CD14-positive monocyte (primary cell): ENCODE measurements around the gene C16orf74. TPM values are rescaled to one million over a fixed set of nuclear protein-coding genes. Genes with fewer than 3 reads are reported as not detected.

Experiments
- DNase-seq, 3 donors: peaks; one replicate each; pipeline ENCODE4 v3.0.0-alpha.2; 2011 to 2022
- H2AFZ ChIP-seq: 2 replicates; pipeline ENCODE4 v1.6.0; 2012; ENCODE audit warnings: mild to moderate bottlenecking, low read depth, low read length, inconsistent platforms; ENCODE audit not compliant: insufficient read depth, poor library complexity, severe bottlenecking
- H3K27ac ChIP-seq, 2 donors: 1 replicate in 1 of 2; 2 replicates in 1 of 2; pipeline ENCODE4 v1.5.1; 2012 to 2013; ENCODE audit warnings: low read length in 2 of 2, control low read depth in 1 of 2, inconsistent platforms in 1 of 2, low read depth in 1 of 2, mild to moderate bottlenecking in 1 of 2
- H3K27me3 ChIP-seq, 2 donors: one replicate each; pipeline versions ENCODE4 v1.6.0 to v1.6.1; 2011 to 2013; ENCODE audit warnings: low read length in 2 of 2; ENCODE audit not compliant: control insufficient read depth in 2 of 2, insufficient read depth in 2 of 2
- H3K36me3 ChIP-seq, 2 donors: replicated peaks in 1 of 2; 1 replicate in 1 of 2; 2 replicates in 1 of 2; pipeline versions ENCODE4 v1.5.1 to v1.6.1; 2012 to 2013; ENCODE audit warnings: low read length in 2 of 2, control low read depth in 1 of 2, inconsistent platforms in 1 of 2, mild to moderate bottlenecking in 1 of 2; ENCODE audit not compliant: insufficient read depth in 2 of 2, control insufficient read depth in 1 of 2
- H3K4me1 ChIP-seq, 2 donors: 1 replicate in 1 of 2; 2 replicates in 1 of 2; pipeline versions ENCODE4 v1.5.1 to v1.6.1; 2012 to 2013; ENCODE audit warnings: low read length in 2 of 2, control low read depth in 1 of 2, inconsistent platforms in 1 of 2, mild to moderate bottlenecking in 1 of 2, moderate library complexity in 1 of 2; ENCODE audit not compliant: insufficient read depth in 2 of 2, control insufficient read depth in 1 of 2
- H3K4me2 ChIP-seq: replicated peaks from 2 replicates; pipeline ENCODE3; 2012; ENCODE audit warnings: low read length, moderate library complexity, mild to moderate bottlenecking; ENCODE audit not compliant: poor library complexity, severe bottlenecking; ENCODE audit errors: extremely low read depth
- H3K4me3 ChIP-seq, 3 experiments: fragments of 200-600 bp in 1 of 3; sonication (generic) in 1 of 3; replicated peaks in 1 of 3; 1 replicate in 2 of 3; 2 replicates in 1 of 3; pipeline ENCODE4 v1.5.1; 2011 to 2013; ENCODE audit warnings: low read length in 3 of 3, mild to moderate bottlenecking in 3 of 3, control low read depth in 2 of 3, low read depth in 2 of 3, inconsistent platforms in 1 of 3, moderate library complexity in 1 of 3
- H3K79me2 ChIP-seq: 2 replicates; pipeline ENCODE4 v1.6.0; 2012; ENCODE audit warnings: mild to moderate bottlenecking, control low read depth, inconsistent platforms, low read length, moderate library complexity; ENCODE audit not compliant: insufficient read depth
- H3K9ac ChIP-seq: 2 replicates; pipeline ENCODE4 v1.6.0; 2017; ENCODE audit warnings: low read length, mild to moderate bottlenecking; ENCODE audit not compliant: insufficient read depth, poor library complexity, severe bottlenecking
- H3K9me3 ChIP-seq, 2 donors: replicated peaks in 1 of 2; 1 replicate in 1 of 2; 2 replicates in 1 of 2; pipeline versions ENCODE4 v1.5.1 to v1.6.1; 2012 to 2013; ENCODE audit warnings: low read length in 2 of 2, control low read depth in 1 of 2; ENCODE audit not compliant: control insufficient read depth in 1 of 2, insufficient read depth in 1 of 2
- H4K20me1 ChIP-seq: 2 replicates; pipeline ENCODE4 v1.6.0; 2012; ENCODE audit warnings: mild to moderate bottlenecking, low read length, control low read depth, moderate library complexity; ENCODE audit not compliant: insufficient read depth
- H3K27ac Mint-ChIP-seq, 7 donors: one replicate each; pipeline ENCODE4 v1.8.0; 2020; ENCODE audit warnings: mild to moderate bottlenecking in 7 of 7, mixed read lengths in 7 of 7, moderate library complexity in 6 of 7, inconsistent platforms in 2 of 7
- H3K27me3 Mint-ChIP-seq, 3 donors: one replicate each; pipeline ENCODE4 v1.8.0; 2021 to 2022; ENCODE audit warnings: low read depth in 3 of 3, mild to moderate bottlenecking in 3 of 3, mixed read lengths in 3 of 3, moderate library complexity in 3 of 3, inconsistent platforms in 1 of 3
- H3K36me3 Mint-ChIP-seq, 2 donors: one replicate each; pipeline ENCODE4 v1.8.0; 2020; ENCODE audit warnings: mixed read lengths in 2 of 2, inconsistent platforms in 1 of 2, mild to moderate bottlenecking in 1 of 2
- H3K4me1 Mint-ChIP-seq: one replicate; pipeline ENCODE4 v1.8.0; 2020; ENCODE audit warnings: mild to moderate bottlenecking, mixed read lengths
- H3K4me3 Mint-ChIP-seq, 2 donors: one replicate each; pipeline ENCODE4 v1.8.0; 2020; ENCODE audit warnings: mild to moderate bottlenecking in 2 of 2, mixed read lengths in 2 of 2, moderate library complexity in 1 of 2
- H3K9me3 Mint-ChIP-seq, 7 donors: one replicate each; pipeline ENCODE4 v1.8.0; 2020 to 2022; ENCODE audit warnings: mixed read lengths in 7 of 7, mild to moderate bottlenecking in 6 of 7, moderate library complexity in 6 of 7, inconsistent platforms in 2 of 7
- CTCF ChIP-seq: fragments of 200-600 bp; IDR thresholded peaks from one replicate; pipeline ENCODE4 v1.8.0; 2022; ENCODE audit warnings: antibody characterized with exemption, mild to moderate bottlenecking
- WGBS: methylation state at CpG from one replicate; pipeline ENCODE4 v1.1.5; 2013; ENCODE audit warnings: missing lambda C conversion rate; ENCODE audit not compliant: insufficient coverage; 5-methylcytosine and 5-hydroxymethylcytosine counted together
- intact Hi-C, 2 donors: fragments of 100-400 bp; cut with micrococcal nuclease; formaldehyde crosslinking; loops; one replicate each; pipeline versions ENCODE4 v1.15.0 to v1.15.1; 2023
- polyA plus RNA-seq, 3 donors: library from polyadenylated mRNA; depleted of rRNA in 1 of 3; unstranded in 2 of 3; stranded (reverse) in 1 of 3; fragments of 300-500 nt in 2 of 3; fragments of >200 nt in 1 of 3; fragmentation: Illumina TruSeq in 2 of 3; gene quantifications; 1 replicate in 2 of 3; 2 replicates in 1 of 3; pipeline ENCODE4 v1.2.3, GENCODE V29; 2012 to 2021

Gene C16orf74
- polyA plus RNA-seq, 3 donors, result 11.3 to 26.6 (median 24.1) TPM

DNA sequence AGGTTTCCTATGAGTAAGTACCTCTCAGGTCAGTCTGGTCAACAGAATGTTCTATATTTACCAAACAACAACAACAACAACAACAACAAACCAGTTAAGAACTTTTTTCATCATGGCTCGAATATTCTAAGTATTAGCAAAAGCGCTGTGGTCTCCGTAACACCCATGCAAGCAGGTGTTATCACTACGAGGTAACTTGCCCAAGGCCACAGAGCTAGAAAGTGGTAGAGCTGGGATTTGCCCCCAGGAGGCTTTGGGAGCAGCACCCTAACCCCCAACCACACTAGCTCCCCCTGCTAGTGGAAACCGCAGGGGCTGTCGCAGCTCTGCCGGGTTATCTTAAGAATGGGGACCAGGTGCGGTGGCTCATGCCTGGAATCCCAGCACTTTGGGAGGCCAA is 23.9 kb upstream of the C16orf74 start:
- intact Hi-C loops, result no loop called here
- Histone ChIP-seq H4K20me1 (no peaks in the 10 kb centered on the region), H3K36me3 (peaks cover 30 to 39% of the 10 kb centered on the region in 2 donors), H2AFZ (no peak overlapping the region), H3K4me1 (no peaks in the 10 kb centered on the region), H3K9me3 (no peaks in the 10 kb centered on the region), H3K9ac (no peak overlapping the region), H3K4me3 (no peak overlapping the region), H3K27me3 (no peaks in the 10 kb centered on the region), H3K79me2 (no peaks in the 10 kb centered on the region), H3K27ac (no peak overlapping the region), H3K4me2 (no peak overlapping the region)
- Mint-ChIP-seq H3K9me3 (no peaks in the 10 kb centered on the region), H3K4me3 (no peak overlapping the region), H3K36me3 (peaks cover 29 to 70% of the 10 kb centered on the region in 2 donors), H3K27me3 (peaks cover 0 to 3% (median 0%) of the 10 kb centered on the region in 3 donors), H3K27ac (no peak overlapping the region), H3K4me1 (no peaks in the 10 kb centered on the region)
- no peak for DNase-seq
- TF ChIP-seq CTCF, result no peak
- WGBS, result 100% methylated on average over 1 of the region's 8 CpGs

DNA sequence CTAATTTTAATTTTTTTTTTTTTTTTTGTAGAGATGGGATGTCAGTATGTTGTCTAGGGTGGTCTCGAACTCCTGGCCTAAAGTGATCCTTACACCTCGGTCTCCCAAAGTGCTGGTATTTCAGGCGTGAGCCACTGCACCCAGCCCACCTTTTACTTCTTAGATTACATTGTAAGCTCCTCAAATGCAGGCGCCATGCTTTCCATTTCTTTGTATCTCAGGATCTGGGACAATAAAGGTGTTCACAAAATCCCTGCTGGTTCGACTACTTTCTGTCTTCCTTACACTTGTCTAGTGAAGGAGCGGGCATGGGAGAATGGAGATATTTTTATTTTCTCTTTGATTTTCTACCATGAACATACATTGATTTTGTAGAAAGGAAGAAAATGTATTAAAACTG is 23.2 kb upstream of the C16orf74 start:
- H3K9ac ChIP-seq, result no peak overlapping the region
- intact Hi-C loops, result no loop called here
- TF ChIP-seq CTCF, result no peak
- Mint-ChIP-seq H3K27me3 (peaks cover 0 to 4% (median 0%) of the 10 kb centered on the region in 3 donors), H3K36me3 (peaks cover 22 to 63% of the 10 kb centered on the region in 2 donors), H3K4me3 (no peak overlapping the region), H3K4me1 (no peaks in the 10 kb centered on the region), H3K9me3 (no peaks in the 10 kb centered on the region), H3K27ac (peak overlapping the region in 1 of 7 donors; percentile 46)
- no peaks in the 10 kb centered on the region for H4K20me1 ChIP-seq
- no peak overlapping the region for H3K27ac ChIP-seq
- no peaks in the 10 kb centered on the region for H3K4me1 ChIP-seq
- DNase-seq, result no peak
- H3K4me2 ChIP-seq, result no peak overlapping the region
- no peak overlapping the region for H3K4me3 ChIP-seq
- WGBS, result no CpG with 5 or more reads among the region's 6 CpGs
- H3K9me3 ChIP-seq, result no peaks in the 10 kb centered on the region
- H3K27me3 ChIP-seq, result no peaks in the 10 kb centered on the region
- H2AFZ ChIP-seq, result no peak overlapping the region
- H3K36me3 ChIP-seq, result peaks cover 24 to 33% of the 10 kb centered on the region in 2 donors
- H3K79me2 ChIP-seq, result no peaks in the 10 kb centered on the region
